22Rv1 (cell line): ENCODE results near the gene CRMP1.

Source experiments
- H3K27ac ChIP-seq: fragments of 450-650 bp; 2 replicates; pipeline ENCODE4 v1.5.1; 2017
- CTCF ChIP-seq: fragments of 450-650 bp; IDR thresholded peaks from 2 replicates; pipeline ENCODE4 v1.5.1; 2017; ENCODE audit warnings: mild to moderate bottlenecking
- ZFX ChIP-seq: fragments of 450-650 bp; IDR thresholded peaks from 2 replicates; pipeline ENCODE4 v1.6.1; 2017; ENCODE audit warnings: antibody characterized with exemption, borderline replicate concordance

CRMP1 gene

GRCh38 chr4:5895287-5895686, 2.4 kb upstream of the CRMP1 start:
- TF ChIP-seq CTCF (no peak), ZFX (no peak)
- H3K27ac ChIP-seq: no peak overlapping the region

- TF ChIP-seq ZFX: no peak
- TF ChIP-seq CTCF: no peak
- H3K27ac ChIP-seq: no peak overlapping the region
Measured at GRCh38 chr4:5894266-5894665, 1.4 kb upstream of the CRMP1 start.

GRCh38 chr4:5893591-5893990, 705 bp upstream of the CRMP1 start:
- H3K27ac ChIP-seq: no peak overlapping the region
- TF ChIP-seq CTCF (no peak), ZFX (no peak)

- no peak overlapping the region for H3K27ac ChIP-seq
- TF ChIP-seq CTCF (no peak), ZFX (no peak)
Measured at GRCh38 chr4:5892323-5893003, 423 bp downstream of the CRMP1 start.

GRCh38 chr4:5891563-5892322, 1.1 kb downstream of the CRMP1 start:
- TF ChIP-seq CTCF: no peak
- TF ChIP-seq ZFX: no peak
- no peak overlapping the region for H3K27ac ChIP-seq

GRCh38 chr4:5890063-5890727, 2.7 kb downstream of the CRMP1 start:
- TF ChIP-seq CTCF (no peak), ZFX (no peak)
- H3K27ac ChIP-seq: no peak overlapping the region
